Middle frontal gyrus (tissue), 1 donor: ENCODE results near the gene TENM4.

Experiments
- DNase-seq: peaks from one replicate; pipeline ENCODE4 v3.0.0-alpha.2; 2015; ENCODE audit warnings: low spot score; ENCODE audit errors: extremely low spot score

TENM4 gene

GRCh38 chr11:79440571-79441460 is at the start of gene TENM4:
TSS of gene TENM4 (minus strand) at chr11:79441030. CDS start at chr11:79069944, 371,086 bp downstream.
- DNase-seq, result peak; percentile 55

- DNase-seq, result no peak
Measured at GRCh38 chr11:79488286-79488685, 47.5 kb upstream of the TENM4 start.

- DNase-seq, result no peak
Measured at GRCh38 chr11:79487412-79487811, 46.6 kb upstream of the TENM4 start.

GRCh38 chr11:79486242-79486984 is 45.6 kb upstream of the TENM4 start:
- DNase-seq, result no peak

GRCh38 chr11:79485694-79486093 is 44.9 kb upstream of the TENM4 start:
- DNase-seq, result no peak

- DNase-seq, result no peak
Measured at GRCh38 chr11:79484872-79485271, 44.0 kb upstream of the TENM4 start.

- no peak for DNase-seq
Measured at GRCh38 chr11:79482800-79483199, 42.0 kb upstream of the TENM4 start.

GRCh38 chr11:79481795-79482194 is 41.0 kb upstream of the TENM4 start:
- no peak for DNase-seq

GRCh38 chr11:79480864-79481263 is 40.0 kb upstream of the TENM4 start:
- DNase-seq, result no peak

GRCh38 chr11:79472819-79473529 is 32.1 kb upstream of the TENM4 start:
- no peak for DNase-seq

- no peak for DNase-seq
Measured at GRCh38 chr11:79471071-79471844, 30.4 kb upstream of the TENM4 start.

- DNase-seq, result no peak
Measured at GRCh38 chr11:79470161-79470560, 29.3 kb upstream of the TENM4 start.

GRCh38 chr11:79467761-79468160 is 26.9 kb upstream of the TENM4 start:
- no peak for DNase-seq

GRCh38 chr11:79466411-79466810 is 25.6 kb upstream of the TENM4 start:
- DNase-seq, result no peak

- DNase-seq, result no peak
Measured at GRCh38 chr11:79465160-79465559, 24.3 kb upstream of the TENM4 start.

- DNase-seq, result no peak
Measured at GRCh38 chr11:79461666-79462645, 21.1 kb upstream of the TENM4 start.

GRCh38 chr11:79461144-79461543 is 20.3 kb upstream of the TENM4 start:
- DNase-seq, result peak; percentile 22

GRCh38 chr11:79458709-79459108 is 17.9 kb upstream of the TENM4 start:
- DNase-seq, result no peak

GRCh38 chr11:79456501-79456900 is 15.7 kb upstream of the TENM4 start:
- DNase-seq, result no peak

- DNase-seq, result no peak
Measured at GRCh38 chr11:79453617-79454016, 12.8 kb upstream of the TENM4 start.
